SK-N-SH treated with all-trans-retinoic acid at 6 μM for 48 hours (cell line): ENCODE measurements around the gene MAOA.
"Not testable (repeated sequence)": the region's sequence is repeated elsewhere in the genome, so short reads cannot be mapped to it uniquely, and the experiment has no call there.

ENCODE experiments used
- ATAC-seq: fragments of 200-7000 bp; cut with Tn5 transposase; 3 replicates; pipeline ENCODE4 v1.9.1; 2020; ENCODE audit warnings: mild to moderate bottlenecking, moderate library complexity
- ARNTL ChIP-seq: fragments of 450-650 bp; formaldehyde crosslinking; IDR thresholded peaks from 2 replicates; pipeline ENCODE4 v1.5.0; 2020; ENCODE audit warnings: low read depth, mild to moderate bottlenecking, moderate library complexity, borderline replicate concordance
- BACH2 ChIP-seq: fragments of 250-450 bp; sonication (Bioruptor Pico); IDR thresholded peaks from 2 replicates; pipeline ENCODE4 v1.9.0; 2021; ENCODE audit warnings: mild to moderate bottlenecking, borderline replicate concordance
- ESRRG ChIP-seq: fragments of 250-450 bp; sonication (Bioruptor Pico); IDR thresholded peaks from 2 replicates; pipeline ENCODE4 v1.6.1; 2021; ENCODE audit warnings: mild to moderate bottlenecking
- GLIS3 ChIP-seq: fragments of 250-450 bp; sonication (Bioruptor Pico); IDR thresholded peaks from 2 replicates; pipeline ENCODE4 v1.5.0; 2020; ENCODE audit warnings: mild to moderate bottlenecking, moderate library complexity
- ISL1 ChIP-seq: fragments of 250-450 bp; sonication (Bioruptor Pico); IDR thresholded peaks from 2 replicates; pipeline ENCODE4 v2.1.2; 2022; ENCODE audit warnings: mild to moderate bottlenecking, moderate library complexity
- OSR1 ChIP-seq: fragments of 250-450 bp; sonication (Bioruptor Pico); IDR thresholded peaks from 2 replicates; pipeline ENCODE4 v1.8.0; 2022; ENCODE audit warnings: moderate library complexity, mild to moderate bottlenecking, inconsistent platforms
- PPARA ChIP-seq: fragments of 250-450 bp; sonication (Bioruptor Pico); IDR thresholded peaks from 2 replicates; pipeline ENCODE4 v1.5.0; 2020; ENCODE audit warnings: mild to moderate bottlenecking, borderline replicate concordance
- RARB ChIP-seq: fragments of 250-450 bp; sonication (Bioruptor Pico); IDR thresholded peaks from 2 replicates; pipeline ENCODE4 v1.8.0; 2021; ENCODE audit warnings: mild to moderate bottlenecking, moderate library complexity
- SNAI2 ChIP-seq: fragments of 250-450 bp; sonication (Bioruptor Pico); IDR thresholded peaks from 2 replicates; pipeline ENCODE4 v1.5.0; 2020; ENCODE audit warnings: mild to moderate bottlenecking, moderate library complexity
- TCF4 ChIP-seq: fragments of 250-450 bp; sonication (Bioruptor Pico); IDR thresholded peaks from 2 replicates; pipeline ENCODE4 v1.8.0; 2021; ENCODE audit warnings: mild to moderate bottlenecking, moderate library complexity, borderline replicate concordance
- ZC3H10 ChIP-seq: fragments of 250-450 bp; sonication (Bioruptor Pico); IDR thresholded peaks from 2 replicates; pipeline ENCODE4 v1.5.1; 2021; ENCODE audit warnings: mild to moderate bottlenecking, moderate library complexity
- ZFP3 ChIP-seq: fragments of 250-450 bp; sonication (Bioruptor Pico); IDR thresholded peaks from 2 replicates; pipeline ENCODE4 v1.5.0; 2020; ENCODE audit warnings: mild to moderate bottlenecking, moderate library complexity
- ZFP30 ChIP-seq: fragments of 450-650 bp; formaldehyde crosslinking; IDR thresholded peaks from 2 replicates; pipeline ENCODE4 v1.5.0; 2022; ENCODE audit warnings: mild to moderate bottlenecking, moderate library complexity
- ZNF565 ChIP-seq: fragments of 450-650 bp; formaldehyde crosslinking; conservative IDR thresholded peaks from 2 replicates; pipeline ENCODE4 v1.5.0; 2020; ENCODE audit warnings: low read depth, mild to moderate bottlenecking, moderate library complexity
- ZNF8 ChIP-seq: fragments of 450-650 bp; formaldehyde crosslinking; IDR thresholded peaks from 2 replicates; pipeline ENCODE4 v1.5.0; 2020; ENCODE audit warnings: mild to moderate bottlenecking, moderate library complexity
- TF ChIP-seq, protein P1 (sequence below): fragments of 250-450 bp; sonication (Bioruptor Pico); IDR thresholded peaks from 2 replicates; pipeline ENCODE4 v1.8.0; 2020; ENCODE audit warnings: mild to moderate bottlenecking, moderate library complexity, borderline replicate concordance
- TF ChIP-seq, protein P2 (sequence below): fragments of 250-450 bp; sonication (Bioruptor Pico); IDR thresholded peaks from 2 replicates; pipeline ENCODE4 v1.8.0; 2021; ENCODE audit warnings: low read depth, mild to moderate bottlenecking, moderate library complexity, borderline replicate concordance
- TF ChIP-seq, protein P3 (sequence below): fragments of 250-450 bp; sonication (Bioruptor Pico); IDR thresholded peaks from 2 replicates; pipeline ENCODE4 v1.5.0; 2020; ENCODE audit warnings: mild to moderate bottlenecking, moderate library complexity
- TF ChIP-seq, protein P4 (sequence below): fragments of 250-450 bp; sonication (Bioruptor Pico); IDR thresholded peaks from 2 replicates; pipeline ENCODE4 v1.5.1; 2020; ENCODE audit warnings: low read depth, mild to moderate bottlenecking, moderate library complexity

The MAOA gene

DNA sequence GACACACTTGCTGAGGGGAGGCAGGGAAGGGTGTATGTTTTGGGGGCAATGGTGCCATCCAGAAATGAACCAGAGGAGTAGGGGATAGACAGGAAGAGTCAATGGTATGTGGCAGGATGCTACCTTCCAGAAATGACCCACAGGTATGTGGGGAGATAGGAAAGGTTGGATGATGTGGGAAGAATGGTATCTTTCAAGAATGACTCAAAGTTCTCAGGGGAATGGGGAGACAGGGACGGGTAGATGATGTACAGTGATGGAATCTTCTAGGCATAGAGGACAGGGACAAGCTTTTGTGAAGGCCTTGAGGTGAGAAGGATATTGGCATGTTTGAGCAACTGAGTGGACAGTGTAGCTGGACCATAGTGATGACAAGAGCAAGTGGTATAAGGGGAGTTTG, 64.9 kb downstream of the MAOA start:
- no peak for ATAC-seq
- TF ChIP-seq RARB (no peak), ZC3H10 (CRISPR knock-in tag) (no peak), TCF4 (CRISPR knock-in tag) (no peak), PPARA (CRISPR knock-in tag) (no peak), ZFP3 (CRISPR knock-in tag) (no peak), BACH2 (CRISPR knock-in tag) (no peak), ZNF8 (CRISPR knock-in tag) (no peak), ESRRG (CRISPR knock-in tag) (no peak), GLIS3 (CRISPR knock-in tag) (no peak), ZNF565 (CRISPR knock-in tag) (no peak), ARNTL (no peak)
- TF ChIP-seq, protein P1, sequence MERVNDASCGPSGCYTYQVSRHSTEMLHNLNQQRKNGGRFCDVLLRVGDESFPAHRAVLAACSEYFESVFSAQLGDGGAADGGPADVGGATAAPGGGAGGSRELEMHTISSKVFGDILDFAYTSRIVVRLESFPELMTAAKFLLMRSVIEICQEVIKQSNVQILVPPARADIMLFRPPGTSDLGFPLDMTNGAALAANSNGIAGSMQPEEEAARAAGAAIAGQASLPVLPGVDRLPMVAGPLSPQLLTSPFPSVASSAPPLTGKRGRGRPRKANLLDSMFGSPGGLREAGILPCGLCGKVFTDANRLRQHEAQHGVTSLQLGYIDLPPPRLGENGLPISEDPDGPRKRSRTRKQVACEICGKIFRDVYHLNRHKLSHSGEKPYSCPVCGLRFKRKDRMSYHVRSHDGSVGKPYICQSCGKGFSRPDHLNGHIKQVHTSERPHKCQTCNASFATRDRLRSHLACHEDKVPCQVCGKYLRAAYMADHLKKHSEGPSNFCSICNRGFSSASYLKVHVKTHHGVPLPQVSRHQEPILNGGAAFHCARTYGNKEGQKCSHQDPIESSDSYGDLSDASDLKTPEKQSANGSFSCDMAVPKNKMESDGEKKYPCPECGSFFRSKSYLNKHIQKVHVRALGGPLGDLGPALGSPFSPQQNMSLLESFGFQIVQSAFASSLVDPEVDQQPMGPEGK (CRISPR knock-in tag), result no peak
- TF ChIP-seq, protein P2, sequence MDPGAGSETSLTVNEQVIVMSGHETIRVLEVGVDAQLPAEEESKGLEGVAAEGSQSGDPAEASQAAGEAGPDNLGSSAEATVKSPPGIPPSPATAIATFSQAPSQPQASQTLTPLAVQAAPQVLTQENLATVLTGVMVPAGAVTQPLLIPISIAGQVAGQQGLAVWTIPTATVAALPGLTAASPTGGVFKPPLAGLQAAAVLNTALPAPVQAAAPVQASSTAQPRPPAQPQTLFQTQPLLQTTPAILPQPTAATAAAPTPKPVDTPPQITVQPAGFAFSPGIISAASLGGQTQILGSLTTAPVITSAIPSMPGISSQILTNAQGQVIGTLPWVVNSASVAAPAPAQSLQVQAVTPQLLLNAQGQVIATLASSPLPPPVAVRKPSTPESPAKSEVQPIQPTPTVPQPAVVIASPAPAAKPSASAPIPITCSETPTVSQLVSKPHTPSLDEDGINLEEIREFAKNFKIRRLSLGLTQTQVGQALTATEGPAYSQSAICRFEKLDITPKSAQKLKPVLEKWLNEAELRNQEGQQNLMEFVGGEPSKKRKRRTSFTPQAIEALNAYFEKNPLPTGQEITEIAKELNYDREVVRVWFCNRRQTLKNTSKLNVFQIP, result no peak
- TF ChIP-seq, protein P3, sequence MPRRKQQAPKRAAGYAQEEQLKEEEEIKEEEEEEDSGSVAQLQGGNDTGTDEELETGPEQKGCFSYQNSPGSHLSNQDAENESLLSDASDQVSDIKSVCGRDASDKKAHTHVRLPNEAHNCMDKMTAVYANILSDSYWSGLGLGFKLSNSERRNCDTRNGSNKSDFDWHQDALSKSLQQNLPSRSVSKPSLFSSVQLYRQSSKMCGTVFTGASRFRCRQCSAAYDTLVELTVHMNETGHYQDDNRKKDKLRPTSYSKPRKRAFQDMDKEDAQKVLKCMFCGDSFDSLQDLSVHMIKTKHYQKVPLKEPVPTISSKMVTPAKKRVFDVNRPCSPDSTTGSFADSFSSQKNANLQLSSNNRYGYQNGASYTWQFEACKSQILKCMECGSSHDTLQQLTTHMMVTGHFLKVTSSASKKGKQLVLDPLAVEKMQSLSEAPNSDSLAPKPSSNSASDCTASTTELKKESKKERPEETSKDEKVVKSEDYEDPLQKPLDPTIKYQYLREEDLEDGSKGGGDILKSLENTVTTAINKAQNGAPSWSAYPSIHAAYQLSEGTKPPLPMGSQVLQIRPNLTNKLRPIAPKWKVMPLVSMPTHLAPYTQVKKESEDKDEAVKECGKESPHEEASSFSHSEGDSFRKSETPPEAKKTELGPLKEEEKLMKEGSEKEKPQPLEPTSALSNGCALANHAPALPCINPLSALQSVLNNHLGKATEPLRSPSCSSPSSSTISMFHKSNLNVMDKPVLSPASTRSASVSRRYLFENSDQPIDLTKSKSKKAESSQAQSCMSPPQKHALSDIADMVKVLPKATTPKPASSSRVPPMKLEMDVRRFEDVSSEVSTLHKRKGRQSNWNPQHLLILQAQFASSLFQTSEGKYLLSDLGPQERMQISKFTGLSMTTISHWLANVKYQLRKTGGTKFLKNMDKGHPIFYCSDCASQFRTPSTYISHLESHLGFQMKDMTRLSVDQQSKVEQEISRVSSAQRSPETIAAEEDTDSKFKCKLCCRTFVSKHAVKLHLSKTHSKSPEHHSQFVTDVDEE, result no peak

DNA sequence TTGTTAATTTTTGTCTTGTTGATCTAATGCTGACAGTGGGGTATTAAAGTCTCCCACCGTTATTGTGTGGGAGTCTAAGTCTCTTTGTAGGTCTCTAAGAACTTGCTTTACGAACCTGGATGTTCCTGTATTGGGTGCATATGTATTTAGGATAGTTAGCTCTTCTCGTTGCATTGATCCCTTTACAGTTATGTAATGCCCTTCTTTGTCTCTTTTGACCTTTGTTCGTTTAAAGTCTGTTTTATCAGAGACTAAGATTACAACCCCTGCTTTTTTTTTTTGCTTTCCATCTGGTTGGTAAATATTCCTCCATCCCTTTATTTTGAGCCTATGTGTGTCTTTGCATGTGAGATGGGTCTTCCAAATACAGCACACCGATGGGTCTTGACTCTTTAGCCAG, 69.1 kb downstream of the MAOA start:
- ATAC-seq, result not testable (repeated sequence)

DNA sequence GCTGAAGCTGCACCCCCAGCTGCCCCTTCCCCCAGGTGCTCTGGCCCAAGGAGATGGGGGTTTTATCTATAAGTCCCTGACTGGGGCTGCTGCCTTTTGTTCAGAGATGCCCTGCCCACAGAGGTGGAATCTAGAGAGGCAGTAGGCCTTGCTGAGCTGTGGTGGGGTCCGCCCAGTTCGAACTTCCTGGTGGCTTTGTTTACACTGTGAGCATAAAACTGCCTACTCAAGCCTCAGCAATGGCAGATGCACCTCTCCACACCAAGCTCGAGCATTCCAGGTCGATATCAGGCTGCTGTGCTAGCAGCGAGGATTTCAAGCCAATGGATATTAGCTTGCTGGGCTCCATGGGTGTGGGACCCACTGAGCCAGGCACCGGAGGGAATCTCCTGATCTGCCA, 71.2 kb downstream of the MAOA start:
- ATAC-seq, result not testable (repeated sequence)

DNA sequence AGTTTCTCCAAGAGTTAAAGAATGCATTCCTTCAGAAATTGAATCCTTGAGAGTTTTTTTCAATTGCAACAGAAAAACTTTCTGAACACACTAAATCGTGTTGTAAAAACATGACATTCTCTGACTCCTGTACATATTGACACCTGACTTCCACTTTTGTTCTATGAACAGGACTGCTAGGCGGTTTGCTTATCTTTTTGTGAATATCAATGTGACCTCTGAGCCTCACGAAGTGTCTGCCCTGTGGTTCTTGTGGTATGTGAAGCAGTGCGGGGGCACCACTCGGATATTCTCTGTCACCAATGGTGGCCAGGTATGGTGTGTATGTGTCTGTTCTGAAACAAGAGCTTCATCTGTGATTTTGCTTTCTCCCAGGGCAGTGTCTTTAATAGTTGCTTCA, 71.9 kb downstream of the MAOA start:
- TF ChIP-seq ZNF565 (CRISPR knock-in tag), result no peak
- TF ChIP-seq OSR1 (CRISPR knock-in tag), result no peak
- TF ChIP-seq, protein P1 (CRISPR knock-in tag), result no peak
- TF ChIP-seq, protein P4, sequence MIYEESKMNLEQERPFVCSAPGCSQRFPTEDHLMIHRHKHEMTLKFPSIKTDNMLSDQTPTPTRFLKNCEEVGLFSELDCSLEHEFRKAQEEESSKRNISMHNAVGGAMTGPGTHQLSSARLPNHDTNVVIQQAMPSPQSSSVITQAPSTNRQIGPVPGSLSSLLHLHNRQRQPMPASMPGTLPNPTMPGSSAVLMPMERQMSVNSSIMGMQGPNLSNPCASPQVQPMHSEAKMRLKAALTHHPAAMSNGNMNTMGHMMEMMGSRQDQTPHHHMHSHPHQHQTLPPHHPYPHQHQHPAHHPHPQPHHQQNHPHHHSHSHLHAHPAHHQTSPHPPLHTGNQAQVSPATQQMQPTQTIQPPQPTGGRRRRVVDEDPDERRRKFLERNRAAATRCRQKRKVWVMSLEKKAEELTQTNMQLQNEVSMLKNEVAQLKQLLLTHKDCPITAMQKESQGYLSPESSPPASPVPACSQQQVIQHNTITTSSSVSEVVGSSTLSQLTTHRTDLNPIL (CRISPR knock-in tag), result no peak
- no peak for TF ChIP-seq BACH2 (CRISPR knock-in tag)
- no peak for TF ChIP-seq ZNF8 (CRISPR knock-in tag)
- no peak for TF ChIP-seq ISL1 (CRISPR knock-in tag)
- no peak for TF ChIP-seq SNAI2 (CRISPR knock-in tag)
- no peak for TF ChIP-seq ZFP30
- no peak for TF ChIP-seq ZC3H10 (CRISPR knock-in tag)
- TF ChIP-seq ESRRG (CRISPR knock-in tag), result no peak
- TF ChIP-seq, all 23 proteins: peak for 0
- ATAC-seq, result no peak
